Neural cell (in vitro differentiated cells): ENCODE data around the gene MRO. TPM values are rescaled to one million over a fixed set of nuclear protein-coding genes. Genes with fewer than 3 reads are reported as not detected.

ENCODE experiments used
- H2AFZ ChIP-seq: fragments of 200-600, 300-800 bp; sonication (generic), shearing (Covaris generic); 2 replicates; pipeline ENCODE4 v1.6.0; 2014; ENCODE audit warnings: low read depth, mild to moderate bottlenecking, antibody characterized with exemption, low read length, moderate library complexity
- H3F3A ChIP-seq: fragments of 200-600 bp; shearing (Covaris generic); 2 replicates; pipeline ENCODE4 v1.6.1; 2016; ENCODE audit warnings: mild to moderate bottlenecking, moderate library complexity, mixed read lengths, antibody characterized with exemption, low read length; ENCODE audit not compliant: insufficient read depth, poor library complexity, severe bottlenecking
- H3K27ac ChIP-seq: fragments of 200-600, 300-800 bp; sonication (generic), shearing (Covaris generic); 2 replicates; pipeline ENCODE4 v1.5.1; 2014; ENCODE audit warnings: mild to moderate bottlenecking, low read length, moderate library complexity
- H3K27me3 ChIP-seq: fragments of 300-800, 200-600 bp; sonication (generic), shearing (Covaris generic); 2 replicates; pipeline ENCODE4 v1.6.0; 2014; ENCODE audit warnings: mild to moderate bottlenecking, low read depth, low read length, moderate library complexity; ENCODE audit not compliant: insufficient read depth
- H3K36me3 ChIP-seq: fragments of 300-800, 200-600 bp; sonication (generic), shearing (Covaris generic); 2 replicates; pipeline ENCODE4 v1.5.1; 2014; ENCODE audit warnings: mild to moderate bottlenecking, antibody characterized with exemption, low read length, moderate library complexity; ENCODE audit not compliant: insufficient read depth
- H3K4me2 ChIP-seq: fragments of 300-800, 200-600 bp; sonication (generic), shearing (Covaris generic); 2 replicates; pipeline ENCODE4 v1.6.0; 2014; ENCODE audit warnings: mild to moderate bottlenecking, low read length
- H3K4me3 ChIP-seq: fragments of 300-800, 200-600 bp; sonication (generic), shearing (Covaris generic); 2 replicates; pipeline ENCODE4 v1.5.1; 2014; ENCODE audit warnings: mild to moderate bottlenecking, low read length, moderate library complexity
- H3K79me2 ChIP-seq: fragments of 200-600 bp; shearing (Covaris generic); replicated peaks from 2 replicates; pipeline ENCODE4 v1.6.0; 2014; ENCODE audit warnings: mild to moderate bottlenecking, low read length, moderate library complexity; ENCODE audit not compliant: insufficient read depth
- H3K9ac ChIP-seq: fragments of 300-800, 200-600 bp; sonication (generic), shearing (Covaris generic); 2 replicates; pipeline ENCODE4 v1.6.1; 2016; ENCODE audit warnings: mild to moderate bottlenecking, low read length, mixed read lengths
- H3K9me2 ChIP-seq: fragments of 200-600 bp; shearing (Covaris generic); 2 replicates; pipeline ENCODE4 v1.6.1; 2016; ENCODE audit warnings: mild to moderate bottlenecking, low read length, mixed read lengths; ENCODE audit not compliant: insufficient read depth
- H3K9me3 ChIP-seq: fragments of 200-600, 300-800 bp; sonication (generic), shearing (Covaris generic); 2 replicates; pipeline ENCODE4 v1.6.1; 2016; ENCODE audit warnings: mild to moderate bottlenecking, mixed run types, low read length, moderate library complexity, mixed read lengths
- H4K20me1 ChIP-seq: fragments of 200-600 bp; shearing (Covaris generic); 2 replicates; pipeline ENCODE4 v1.6.1; 2016; ENCODE audit warnings: mild to moderate bottlenecking, mixed run types; ENCODE audit not compliant: insufficient read depth
- CTCF ChIP-seq: fragments of 450-650 bp; IDR thresholded peaks from 2 replicates; pipeline ENCODE4 v1.5.1; 2014; ENCODE audit warnings: antibody characterized with exemption, mild to moderate bottlenecking, moderate library complexity; ENCODE audit not compliant: poor library complexity, severe bottlenecking
- EP300 ChIP-seq: fragments of 450-650 bp; conservative IDR thresholded peaks from 2 replicates; pipeline ENCODE4 v1.6.1; 2014; ENCODE audit warnings: antibody characterized with exemption, mild to moderate bottlenecking, moderate library complexity; ENCODE audit not compliant: poor library complexity, severe bottlenecking
- EZH2 ChIP-seq: fragments of 200-600, 300-800 bp; shearing (Covaris generic), sonication (generic); IDR thresholded peaks from 2 replicates; pipeline ENCODE4 v1.6.1; 2014; ENCODE audit warnings: antibody characterized with exemption, low read length, borderline replicate concordance, mild to moderate bottlenecking; ENCODE audit not compliant: insufficient read depth, poor library complexity, severe bottlenecking
- MXI1 ChIP-seq: fragments of 450-650 bp; conservative IDR thresholded peaks from 2 replicates; pipeline ENCODE4 v1.6.1; 2014; ENCODE audit warnings: antibody characterized with exemption, mild to moderate bottlenecking; ENCODE audit not compliant: poor library complexity, severe bottlenecking
- POLR2AphosphoS5 ChIP-seq: IDR thresholded peaks from 2 replicates; pipeline ENCODE4 v1.6.1; 2012
- RAD21 ChIP-seq: fragments of 450-650 bp; conservative IDR thresholded peaks from 2 replicates; pipeline ENCODE4 v1.6.1; 2014; ENCODE audit warnings: antibody characterized with exemption, mild to moderate bottlenecking, moderate library complexity
- REST ChIP-seq: IDR thresholded peaks from 2 replicates; pipeline ENCODE4 v1.6.1; 2012; ENCODE audit warnings: borderline replicate concordance
- SMC3 ChIP-seq: fragments of 450-650 bp; conservative IDR thresholded peaks from 2 replicates; pipeline ENCODE4 v1.6.1; 2014; ENCODE audit warnings: antibody characterized with exemption, mild to moderate bottlenecking, moderate library complexity; ENCODE audit not compliant: poor library complexity
- TAF1 ChIP-seq: IDR thresholded peaks from 2 replicates; pipeline ENCODE4 v1.6.1; 2012; ENCODE audit warnings: low read depth
- polyA plus RNA-seq: library from polyadenylated mRNA; depleted of rRNA; stranded (reverse); fragments of >200 nt; gene quantifications from 2 replicates; pipeline ENCODE4 v1.2.3, GENCODE V29; 2014

The MRO gene
- polyA plus RNA-seq, 1 donor from 2014 or later = not detected

GRCh38 chr18:50862401-50862800, 42.6 kb upstream of the MRO start:
- TF ChIP-seq REST (no peak), POLR2AphosphoS5 (no peak), CTCF (no peak), SMC3 (no peak), EZH2 (no peak), EP300 (no peak), RAD21 (no peak), TAF1 (no peak), MXI1 (no peak)
- Histone ChIP-seq H3K4me3 (no peak overlapping the region), H4K20me1 (no peaks in the 10 kb centered on the region), H2AFZ (no peak overlapping the region), H3F3A (no peaks in the 10 kb centered on the region), H3K27ac (no peak overlapping the region), H3K79me2 (no peaks in the 10 kb centered on the region), H3K9me3 (no peaks in the 10 kb centered on the region), H3K36me3 (no peaks in the 10 kb centered on the region), H3K9me2 (no peaks in the 10 kb centered on the region), H3K27me3 (no peaks in the 10 kb centered on the region), H3K4me2 (no peak overlapping the region), H3K9ac (no peak overlapping the region)

GRCh38 chr18:50861617-50862016, 41.8 kb upstream of the MRO start:
- Histone ChIP-seq H3K79me2 (no peaks in the 10 kb centered on the region), H3K27me3 (no peaks in the 10 kb centered on the region), H4K20me1 (no peaks in the 10 kb centered on the region), H3K9me2 (no peaks in the 10 kb centered on the region), H3K27ac (no peak overlapping the region), H3K4me3 (no peak overlapping the region), H3K9me3 (no peaks in the 10 kb centered on the region), H3K4me2 (no peak overlapping the region), H3K36me3 (no peaks in the 10 kb centered on the region), H3F3A (no peaks in the 10 kb centered on the region), H2AFZ (no peak overlapping the region), H3K9ac (no peak overlapping the region)
- TF ChIP-seq REST = no peak
- no peak for TF ChIP-seq EP300
- no peak for TF ChIP-seq SMC3
- TF ChIP-seq TAF1 = no peak
